Measurements from ENCODE around the gene HELZ.
"Not testable (repeated sequence)": the region's sequence is repeated elsewhere in the genome, so short reads cannot be mapped to it uniquely, and the experiment has no call there.

HELZ gene

DNA sequence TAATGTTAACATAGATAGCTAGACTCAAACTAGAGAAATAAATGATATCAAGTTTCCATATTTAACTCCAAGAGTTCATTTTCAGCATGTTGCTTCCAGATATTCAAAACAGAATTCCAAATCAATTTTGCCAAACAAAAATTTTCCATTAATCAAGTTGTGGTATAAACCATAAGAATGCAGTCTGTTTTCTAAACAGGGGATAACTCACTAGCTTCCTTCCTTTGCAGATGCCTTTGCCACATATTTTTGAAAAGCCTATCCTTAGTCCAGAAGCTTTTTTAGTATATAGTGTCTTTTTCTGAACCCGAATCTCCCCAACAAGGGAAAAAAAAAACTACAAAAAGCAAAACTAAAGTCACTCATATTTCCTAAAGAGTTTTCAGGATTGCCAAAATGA, 61.5 kb downstream of the HELZ start:
- DNase-seq: no peak

GRCh38 chr17:67181825-67182224, 63.2 kb downstream of the HELZ start:
- no peak for DNase-seq

GRCh38 chr17:67180275-67180674, 64.7 kb downstream of the HELZ start:
- DNase-seq: no peak

- DNase-seq: no peak
These were observed 66.4 kb downstream of the HELZ start for GRCh38 chr17:67178555-67178954.

DNA sequence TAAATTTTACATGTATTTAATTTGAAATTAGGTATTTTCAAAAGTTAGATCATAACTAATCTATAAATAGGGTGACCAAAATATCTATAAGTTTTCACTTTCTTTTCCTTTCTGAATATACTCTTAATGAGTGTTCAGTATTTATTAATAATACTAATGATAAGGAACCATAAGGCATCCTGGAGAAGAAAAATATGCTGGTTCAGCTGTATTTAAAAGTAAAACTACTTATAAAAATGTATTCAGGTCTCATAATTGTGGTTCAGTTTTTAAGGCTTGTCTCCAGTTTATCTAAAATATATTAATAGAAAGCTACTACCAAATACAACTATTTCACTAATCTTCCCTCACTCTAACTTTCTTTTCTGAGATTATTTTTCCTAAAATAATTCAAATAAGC, 67.3 kb downstream of the HELZ start:
- no peak for DNase-seq

DNA sequence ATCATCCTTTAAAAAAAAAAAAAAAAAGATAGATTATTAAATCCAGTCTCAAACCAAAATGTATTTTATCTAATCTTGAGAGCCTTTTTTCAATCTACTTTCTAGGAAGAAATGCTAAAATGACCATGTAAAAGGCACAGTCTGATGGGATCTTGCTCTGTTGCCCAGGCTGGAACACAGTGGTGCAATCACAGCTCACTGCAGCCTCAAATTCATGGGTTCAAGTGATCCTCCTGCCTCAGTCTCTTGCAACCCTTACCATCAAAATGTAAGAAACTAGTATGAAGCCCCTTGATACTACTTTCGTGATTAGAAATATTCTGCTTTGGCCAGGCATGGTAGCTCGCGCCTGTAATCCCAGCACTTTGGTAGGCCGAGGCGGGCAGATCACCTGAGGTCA, 70.8 kb downstream of the HELZ start:
- DNase-seq: no peak

GRCh38 chr17:67171560-67171959, 73.4 kb downstream of the HELZ start:
- no peak for DNase-seq

GRCh38 chr17:67168496-67168895, 76.5 kb downstream of the HELZ start:
- no peak for DNase-seq

- DNase-seq: no peak
These were observed 79.8 kb downstream of the HELZ start for GRCh38 chr17:67165201-67165600.

DNA sequence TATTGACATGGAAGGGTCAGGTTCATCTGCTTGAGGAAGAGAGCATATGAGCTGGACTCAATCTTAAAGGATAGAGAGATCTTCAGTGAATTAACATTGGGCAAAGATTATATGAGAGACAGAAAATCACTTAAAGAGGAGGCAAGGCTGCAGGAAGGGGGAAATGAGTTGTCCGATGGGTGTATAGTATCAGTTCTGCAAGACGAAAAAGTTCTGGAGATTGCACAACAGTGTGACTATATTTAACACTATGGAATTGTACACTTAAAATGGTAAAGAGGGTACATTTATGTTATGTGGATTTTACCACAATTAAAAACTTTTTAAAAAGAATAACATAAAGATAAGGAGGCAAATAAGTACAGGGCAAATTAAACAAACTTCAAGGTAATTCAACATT, 80.7 kb downstream of the HELZ start:
- DNase-seq: no peak

DNA sequence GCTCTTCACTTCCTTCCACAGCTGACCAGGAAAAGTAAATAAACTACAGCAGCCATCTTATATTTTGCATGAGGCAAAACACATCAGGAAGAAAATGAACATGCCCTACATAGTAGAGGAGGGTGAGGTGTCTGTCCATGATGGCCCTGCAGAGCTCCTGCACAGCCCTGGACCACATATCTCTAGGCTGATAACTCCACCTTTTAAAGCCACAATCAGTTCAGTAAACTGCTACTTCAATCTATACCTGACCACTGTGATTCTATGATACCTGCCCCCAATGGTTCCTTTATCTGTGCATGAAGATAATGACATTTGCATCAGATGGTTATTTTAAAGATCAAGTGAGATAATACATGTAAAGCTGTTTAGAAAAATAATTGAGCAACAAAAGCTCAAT, 82.2 kb downstream of the HELZ start:
- DNase-seq: no peak

- no peak for DNase-seq
These were observed 83.4 kb downstream of the HELZ start for GRCh38 chr17:67161573-67161972.

DNA sequence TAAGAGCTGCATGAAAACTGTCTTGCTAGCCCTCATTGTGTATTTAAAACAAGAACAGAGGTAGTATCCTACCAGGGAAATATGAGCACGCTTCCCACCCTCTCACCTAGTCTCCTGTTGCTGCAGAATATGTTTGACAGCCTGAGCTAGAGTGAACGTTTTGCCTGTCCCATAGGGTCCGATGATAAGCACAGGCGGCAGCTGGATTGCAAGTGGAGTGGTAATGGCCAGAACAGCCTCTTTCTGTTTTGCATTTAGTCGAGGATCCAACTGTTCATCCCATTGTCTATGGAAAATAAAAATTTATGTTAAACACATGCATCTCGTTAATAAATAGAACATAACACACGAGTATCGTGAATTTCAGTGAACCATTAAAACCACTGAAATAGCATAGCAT, 84.2 kb downstream of the HELZ start:
- DNase-seq: no peak

DNA sequence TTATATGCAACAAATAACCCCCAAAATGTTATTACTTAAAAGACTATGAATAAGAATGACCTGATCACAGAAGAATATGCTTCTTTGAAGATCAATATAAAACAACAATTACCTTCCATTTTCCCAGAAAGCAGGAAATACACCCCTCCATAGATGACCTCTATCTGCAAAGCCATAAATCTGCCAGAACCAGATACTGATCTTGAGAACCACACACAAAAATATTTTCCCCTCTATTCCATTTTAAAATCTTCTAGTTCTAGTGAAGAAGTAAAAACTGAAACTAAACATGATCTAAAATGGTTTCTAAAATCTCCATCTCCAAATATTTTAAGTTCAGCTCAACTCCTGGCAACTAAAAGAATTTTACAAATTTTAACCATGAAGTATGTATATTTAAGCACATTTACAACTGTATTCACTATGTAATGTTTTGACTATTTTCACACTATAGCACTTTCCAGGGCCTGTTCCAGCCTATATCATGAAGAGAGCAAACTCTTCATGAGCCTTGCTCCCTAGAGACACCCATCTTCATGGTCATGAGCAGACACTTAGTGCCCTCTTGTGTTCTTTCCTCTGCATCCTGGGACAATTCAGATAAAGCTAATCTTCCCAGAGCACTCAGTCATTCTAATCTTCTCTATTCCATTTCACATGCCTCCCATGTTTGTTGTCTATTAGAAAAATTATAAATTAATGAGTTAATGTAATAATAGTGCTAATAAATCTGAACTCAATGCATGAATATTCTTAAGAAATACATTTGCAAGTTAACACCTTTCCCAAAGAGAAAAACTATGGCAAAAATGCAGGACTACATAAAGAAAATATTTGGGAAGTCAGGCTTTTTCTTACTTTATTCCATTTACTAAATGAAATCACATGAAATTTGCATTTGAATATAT, 87.0 kb downstream of the HELZ start:
- DNase-seq: no peak

DNA sequence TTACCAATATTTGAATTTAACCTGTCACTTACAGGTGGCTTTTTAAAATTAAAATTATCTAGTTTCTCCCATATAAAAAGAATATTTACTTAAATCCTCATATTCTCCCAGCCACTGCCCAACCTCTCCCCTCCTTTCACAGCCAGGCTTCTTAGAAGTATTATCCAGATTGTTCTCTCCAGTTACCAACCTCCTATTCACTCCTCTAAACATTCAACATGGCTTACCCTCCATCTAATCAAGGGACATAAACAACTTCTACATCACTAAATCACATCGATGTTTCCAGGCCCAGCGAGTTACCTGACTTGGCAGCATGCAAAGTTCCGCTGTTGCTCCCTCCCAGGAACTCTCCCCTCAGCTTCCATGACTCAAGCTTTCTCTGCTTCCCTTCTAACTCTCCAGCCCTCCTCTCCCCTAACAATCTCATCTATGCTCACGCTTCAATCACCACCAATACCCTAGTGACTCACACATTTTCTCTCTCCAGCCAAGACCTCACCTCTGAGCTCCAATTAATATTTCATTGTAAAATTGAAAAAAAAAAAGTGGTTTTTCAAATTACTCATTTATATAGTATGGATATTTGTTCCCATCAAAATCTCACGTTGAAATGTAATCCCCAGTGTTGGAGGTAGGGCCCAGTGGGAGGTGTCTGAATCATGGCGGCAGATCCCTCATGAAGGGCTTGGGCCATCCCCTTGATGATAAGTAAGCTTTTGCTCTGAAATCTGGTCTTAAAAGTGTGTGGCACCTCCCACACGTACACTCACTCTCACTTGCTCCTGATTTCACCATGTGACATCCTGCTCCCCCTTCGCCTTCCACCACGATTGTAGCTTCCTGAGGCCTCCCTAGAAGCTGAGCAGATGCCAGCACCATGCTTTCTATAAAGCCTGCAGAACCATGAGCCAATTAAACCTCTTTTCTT, 88.5 kb downstream of the HELZ start:
- DNase-seq: no peak

GRCh38 chr17:67152824-67153223, 92.2 kb downstream of the HELZ start:
- no peak for DNase-seq

- DNase-seq: no peak
These were observed 93.3 kb downstream of the HELZ start for GRCh38 chr17:67151717-67152116.

GRCh38 chr17:67150826-67151225, 94.2 kb downstream of the HELZ start:
- no peak for DNase-seq

- DNase-seq: no peak
These were observed 96.6 kb downstream of the HELZ start for GRCh38 chr17:67148352-67148751.

GRCh38 chr17:67145183-67145805, 99.7 kb downstream of the HELZ start:
- DNase-seq: no peak

GRCh38 chr17:67143318-67143717, 101.7 kb downstream of the HELZ start:
- no peak for DNase-seq

DNA sequence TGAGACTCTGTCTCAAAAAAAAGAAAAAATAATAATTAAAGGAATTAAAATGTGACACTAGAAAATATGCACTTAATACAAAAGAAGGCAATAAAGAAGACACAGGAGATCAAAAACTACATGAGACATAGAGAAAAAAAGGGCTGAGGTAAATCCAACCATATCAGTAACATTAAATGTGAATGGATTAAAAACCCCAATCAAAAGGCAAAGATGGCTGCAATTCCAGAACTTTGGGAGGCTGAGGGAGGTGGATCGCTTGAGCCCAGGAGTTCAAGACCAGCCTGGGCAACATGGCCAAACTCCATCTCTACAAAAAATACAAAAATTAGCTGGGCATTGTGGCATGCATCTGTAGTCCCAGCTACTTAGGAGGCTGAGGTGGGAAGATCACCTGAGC, 103.0 kb downstream of the HELZ start:
- DNase-seq: not testable (repeated sequence)
